ENCODE data around the gene KRT74. TPM values are rescaled to one million over a fixed set of nuclear protein-coding genes. Genes with fewer than 3 reads are reported as not detected.

The KRT74 gene
- total RNA-seq, 1 donor from 2014 or later = not detected

DNA sequence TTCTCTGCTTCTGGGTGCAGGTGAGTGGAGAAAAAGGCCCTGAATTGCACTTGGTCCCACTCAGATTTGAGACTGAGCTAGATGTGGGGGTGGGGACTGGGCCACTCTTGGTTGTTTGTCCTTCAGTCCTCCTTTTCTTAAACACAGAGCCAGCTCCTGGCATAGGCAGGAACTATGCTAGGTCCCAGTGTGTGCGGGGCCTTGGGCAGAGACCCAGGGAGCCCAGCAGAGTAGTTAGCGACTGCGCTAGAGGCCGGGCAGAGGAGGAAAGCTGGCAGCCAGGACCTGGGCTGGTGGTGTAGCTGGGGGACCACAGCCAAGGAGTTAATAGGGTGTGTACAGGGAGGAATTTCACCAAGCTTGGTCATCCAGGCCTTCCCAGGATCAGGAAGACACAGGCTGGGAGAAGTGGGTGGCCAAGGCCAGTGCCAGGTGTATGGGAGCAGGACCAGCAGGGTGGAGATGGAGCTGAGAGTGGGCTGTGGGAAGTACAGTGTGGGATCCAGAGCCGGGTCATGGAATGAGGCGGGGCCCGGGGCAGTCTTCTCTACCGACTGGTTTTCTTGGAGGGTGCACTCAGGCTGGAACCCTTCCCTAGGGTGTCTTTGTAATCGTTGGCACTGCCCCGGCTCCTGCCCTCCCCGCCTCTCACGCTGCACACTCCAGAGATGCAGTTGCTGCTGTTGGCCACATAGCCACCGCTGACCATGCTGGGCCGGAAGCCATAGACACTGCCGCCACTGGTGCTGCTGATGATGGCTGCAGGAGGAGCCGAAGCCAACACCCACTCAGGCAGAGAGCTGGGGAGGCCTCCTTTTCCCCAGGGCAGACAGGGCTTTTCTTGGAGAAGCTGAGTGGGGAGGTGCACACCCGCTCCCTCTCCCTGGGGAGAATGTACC, 29.4 kb downstream of the KRT74 start:
- Mint-ChIP-seq H3K4me1 (ENCODE audit: unreplicated experiment) (no peaks in the 10 kb centered on the region), H3K4me3 (ENCODE audit: unreplicated experiment) (no peak overlapping the region), H3K9me3 (ENCODE audit: unreplicated experiment) (no peaks in the 10 kb centered on the region), H3K36me3 (ENCODE audit: low read depth, unreplicated experiment) (no peaks in the 10 kb centered on the region), H3K27ac (ENCODE audit: unreplicated experiment) (no peak overlapping the region), H3K27me3 (ENCODE audit: unreplicated experiment) (peaks cover 4% of the 10 kb centered on the region)
- no peak for DNase-seq (ENCODE audit: low spot score)
- TF ChIP-seq, protein P1, sequence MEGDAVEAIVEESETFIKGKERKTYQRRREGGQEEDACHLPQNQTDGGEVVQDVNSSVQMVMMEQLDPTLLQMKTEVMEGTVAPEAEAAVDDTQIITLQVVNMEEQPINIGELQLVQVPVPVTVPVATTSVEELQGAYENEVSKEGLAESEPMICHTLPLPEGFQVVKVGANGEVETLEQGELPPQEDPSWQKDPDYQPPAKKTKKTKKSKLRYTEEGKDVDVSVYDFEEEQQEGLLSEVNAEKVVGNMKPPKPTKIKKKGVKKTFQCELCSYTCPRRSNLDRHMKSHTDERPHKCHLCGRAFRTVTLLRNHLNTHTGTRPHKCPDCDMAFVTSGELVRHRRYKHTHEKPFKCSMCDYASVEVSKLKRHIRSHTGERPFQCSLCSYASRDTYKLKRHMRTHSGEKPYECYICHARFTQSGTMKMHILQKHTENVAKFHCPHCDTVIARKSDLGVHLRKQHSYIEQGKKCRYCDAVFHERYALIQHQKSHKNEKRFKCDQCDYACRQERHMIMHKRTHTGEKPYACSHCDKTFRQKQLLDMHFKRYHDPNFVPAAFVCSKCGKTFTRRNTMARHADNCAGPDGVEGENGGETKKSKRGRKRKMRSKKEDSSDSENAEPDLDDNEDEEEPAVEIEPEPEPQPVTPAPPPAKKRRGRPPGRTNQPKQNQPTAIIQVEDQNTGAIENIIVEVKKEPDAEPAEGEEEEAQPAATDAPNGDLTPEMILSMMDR (IDR thresholded peaks at IDR 0.05; ENCODE audit: unreplicated experiment) = no peak

DNA sequence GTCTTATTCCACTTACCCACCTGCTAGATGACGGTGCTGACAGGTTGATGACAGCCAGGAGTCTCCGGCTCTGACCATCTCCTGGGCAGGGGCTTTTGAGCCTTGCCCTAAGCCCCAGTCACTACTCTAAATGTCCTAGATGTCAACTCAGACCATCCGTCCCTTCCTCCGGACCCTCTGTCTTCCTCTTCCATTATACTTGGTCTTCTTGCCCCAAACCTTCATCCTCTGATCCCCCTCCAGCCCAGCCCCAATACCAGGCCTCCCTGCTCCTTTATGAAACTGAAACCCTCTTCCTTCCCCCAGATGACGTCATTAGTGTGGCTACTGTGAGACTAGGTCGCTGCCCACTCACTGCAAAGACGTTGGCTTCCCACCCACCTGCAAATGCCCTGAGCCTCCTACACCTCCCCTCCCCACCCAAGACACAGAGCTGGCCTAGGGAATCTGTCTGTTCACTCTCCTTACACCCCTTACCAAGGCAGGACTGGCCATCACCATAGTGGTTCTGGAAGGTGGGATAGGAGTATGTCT, 30.8 kb downstream of the KRT74 start:
- no peaks in the 10 kb centered on the region for H3K4me1 Mint-ChIP-seq (ENCODE audit: unreplicated experiment)
- TF ChIP-seq, protein P1 (IDR thresholded peaks at IDR 0.05; ENCODE audit: unreplicated experiment) = no peak
- DNase-seq (ENCODE audit: low spot score) = no peak
- H3K27me3 Mint-ChIP-seq (ENCODE audit: unreplicated experiment) = peaks cover 2% of the 10 kb centered on the region
- no peak overlapping the region for H3K27ac Mint-ChIP-seq (ENCODE audit: unreplicated experiment)
- H3K9me3 Mint-ChIP-seq (ENCODE audit: unreplicated experiment) = no peaks in the 10 kb centered on the region
- H3K4me3 Mint-ChIP-seq (ENCODE audit: unreplicated experiment) = no peak overlapping the region
- no peaks in the 10 kb centered on the region for H3K36me3 Mint-ChIP-seq (ENCODE audit: low read depth, unreplicated experiment)

DNA sequence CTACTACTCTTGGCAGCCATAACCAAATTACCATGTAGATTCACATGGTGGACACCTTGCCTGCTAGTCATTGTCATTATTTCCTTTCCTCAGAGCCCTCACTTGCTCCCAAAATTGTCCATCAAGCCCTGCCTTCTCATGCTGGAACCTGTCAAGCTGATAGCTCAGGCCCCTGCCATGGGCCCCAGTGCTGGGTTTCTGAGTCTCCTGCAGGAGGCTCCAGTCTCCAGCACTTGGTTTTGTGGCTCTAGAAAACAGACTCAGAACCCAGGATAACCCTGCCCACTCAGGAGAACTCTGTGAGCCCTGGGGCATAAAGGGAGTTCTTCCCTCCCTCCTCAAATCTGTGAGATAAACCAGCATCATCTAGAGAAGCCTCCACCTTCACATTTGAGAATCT, 31.5 kb downstream of the KRT74 start:
- Mint-ChIP-seq H3K27ac (ENCODE audit: unreplicated experiment) (no peak overlapping the region), H3K4me3 (ENCODE audit: unreplicated experiment) (no peak overlapping the region), H3K27me3 (ENCODE audit: unreplicated experiment) (peaks cover 2% of the 10 kb centered on the region), H3K36me3 (ENCODE audit: low read depth, unreplicated experiment) (no peaks in the 10 kb centered on the region), H3K9me3 (ENCODE audit: unreplicated experiment) (no peaks in the 10 kb centered on the region), H3K4me1 (ENCODE audit: unreplicated experiment) (no peaks in the 10 kb centered on the region)
- TF ChIP-seq, protein P1 (IDR thresholded peaks at IDR 0.05; ENCODE audit: unreplicated experiment) = no peak
- no peak for DNase-seq (ENCODE audit: low spot score)

DNA sequence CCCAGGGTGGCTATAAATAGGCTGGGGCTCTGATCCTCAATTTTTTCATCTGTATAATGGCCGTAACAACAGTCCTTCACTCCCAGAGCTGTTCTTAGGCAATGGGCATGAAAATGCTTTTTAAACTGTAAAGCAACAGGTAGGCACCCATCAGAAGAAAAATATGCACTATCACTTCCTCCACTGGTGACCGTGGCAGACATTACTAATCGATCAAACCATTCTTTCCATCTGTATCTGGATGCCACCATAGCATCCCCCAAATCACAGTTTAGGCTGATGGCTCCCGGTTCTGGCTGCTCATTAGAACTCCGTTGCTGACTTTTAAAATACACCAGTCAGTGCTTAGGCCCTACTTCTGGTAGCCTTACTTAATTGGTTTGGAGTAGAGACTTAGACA, 31.9 kb downstream of the KRT74 start:
- Mint-ChIP-seq H3K36me3 (ENCODE audit: low read depth, unreplicated experiment) (no peaks in the 10 kb centered on the region), H3K9me3 (ENCODE audit: unreplicated experiment) (no peaks in the 10 kb centered on the region), H3K27ac (ENCODE audit: unreplicated experiment) (no peak overlapping the region), H3K27me3 (ENCODE audit: unreplicated experiment) (peaks cover 2% of the 10 kb centered on the region), H3K4me1 (ENCODE audit: unreplicated experiment) (no peaks in the 10 kb centered on the region), H3K4me3 (ENCODE audit: unreplicated experiment) (no peak overlapping the region)
- DNase-seq (ENCODE audit: low spot score) = no peak
- TF ChIP-seq, protein P1 (IDR thresholded peaks at IDR 0.05; ENCODE audit: unreplicated experiment) = no peak

DNA sequence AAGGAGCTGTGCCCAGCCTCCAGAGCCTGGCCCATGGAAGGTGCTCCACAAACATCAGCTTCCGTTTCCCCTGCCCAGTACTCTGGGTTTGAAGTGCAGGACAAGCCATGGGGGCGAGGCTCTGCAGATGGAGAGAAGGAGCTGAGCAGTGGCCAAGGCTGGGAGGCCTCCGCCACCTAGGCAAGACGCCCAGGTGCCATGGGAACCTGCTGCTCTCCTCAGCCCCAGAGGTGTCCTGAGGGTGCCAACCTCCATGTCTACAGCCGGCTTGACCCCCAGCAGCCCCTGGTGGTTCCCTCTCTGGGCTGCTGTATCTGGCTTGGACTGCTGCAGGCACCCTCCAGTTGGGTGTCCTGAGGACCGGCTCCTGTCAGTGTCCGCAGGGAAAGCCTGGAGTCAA, 33.1 kb downstream of the KRT74 start:
- no peaks in the 10 kb centered on the region for H3K36me3 Mint-ChIP-seq (ENCODE audit: low read depth, unreplicated experiment)
- TF ChIP-seq, protein P1 (IDR thresholded peaks at IDR 0.05; ENCODE audit: unreplicated experiment) = no peak
- H3K4me1 Mint-ChIP-seq (ENCODE audit: unreplicated experiment) = no peaks in the 10 kb centered on the region
- H3K9me3 Mint-ChIP-seq (ENCODE audit: unreplicated experiment) = no peaks in the 10 kb centered on the region
- H3K27ac Mint-ChIP-seq (ENCODE audit: unreplicated experiment) = no peak overlapping the region
- no peaks in the 10 kb centered on the region for H3K27me3 Mint-ChIP-seq (ENCODE audit: unreplicated experiment)
- DNase-seq (ENCODE audit: low spot score) = no peak
- H3K4me3 Mint-ChIP-seq (ENCODE audit: unreplicated experiment) = no peak overlapping the region

All from endothelial cell (in vitro differentiated cells).